Measurements from ENCODE around the gene AIG1. TPM values are rescaled to one million over a fixed set of nuclear protein-coding genes. Genes with fewer than 3 reads are reported as not detected.
"Not testable (repeated sequence)": the region's sequence is repeated elsewhere in the genome, so short reads cannot be mapped to it uniquely, and the experiment has no call there.

AIG1 gene
- 63.6 and 71.0 TPM in 2 replicates for total RNA-seq (2014; rRNA removed; shearing (Covaris generic))

GRCh38 chr6:143060806-143061596 is at the start of gene AIG1:
AIG1 (plus strand) TSS chr6:143060889; CDS start chr6:143060926, 37 bp downstream.
- no peak for DNase-seq (ENCODE audit: low spot score)

DNA sequence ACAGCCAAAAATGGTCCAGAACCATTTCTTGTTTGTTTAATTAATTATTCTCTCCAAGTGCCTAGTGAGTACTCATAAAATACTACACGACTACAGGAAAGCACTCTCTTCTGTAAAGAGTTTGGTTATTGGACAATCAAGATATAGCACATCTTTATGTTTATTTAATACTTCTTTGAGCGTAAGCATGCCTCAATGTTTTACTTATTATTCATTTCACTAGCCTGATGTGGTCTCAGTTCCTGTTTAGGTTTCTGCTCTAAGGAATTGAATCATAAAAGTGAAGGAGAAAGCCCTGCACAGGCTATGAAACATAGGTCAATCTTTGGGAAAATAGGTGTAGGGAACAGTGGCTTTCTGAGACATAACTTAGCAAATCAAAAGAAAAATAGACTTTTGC is 45.9 kb upstream of the AIG1 start:
- DNase-seq (ENCODE audit: low spot score), result no peak

- DNase-seq (ENCODE audit: low spot score), result no peak
Measured at GRCh38 chr6:143015300-143015706, 45.4 kb upstream of the AIG1 start.

GRCh38 chr6:143018955-143019354 is 41.7 kb upstream of the AIG1 start:
- DNase-seq (ENCODE audit: low spot score), result no peak

DNA sequence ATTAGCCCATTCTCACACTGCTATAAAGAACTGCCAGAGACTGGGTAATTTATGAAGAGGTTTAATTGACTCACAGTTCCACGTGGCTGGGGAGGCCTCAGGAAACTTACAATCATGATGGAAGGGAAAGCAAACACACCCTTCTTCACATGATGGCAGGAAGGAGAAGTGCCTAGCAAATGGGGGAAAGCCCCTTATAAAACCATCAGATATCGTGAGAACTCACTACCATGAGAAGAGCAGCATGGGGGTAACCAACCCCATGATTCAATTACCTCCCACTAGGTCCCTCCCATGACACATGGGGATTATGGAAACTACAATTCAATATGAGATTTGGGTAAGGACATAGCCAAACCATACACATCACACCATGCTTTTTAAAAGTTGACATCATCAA is 39.8 kb upstream of the AIG1 start:
- not testable (repeated sequence) for DNase-seq (ENCODE audit: low spot score)

DNA sequence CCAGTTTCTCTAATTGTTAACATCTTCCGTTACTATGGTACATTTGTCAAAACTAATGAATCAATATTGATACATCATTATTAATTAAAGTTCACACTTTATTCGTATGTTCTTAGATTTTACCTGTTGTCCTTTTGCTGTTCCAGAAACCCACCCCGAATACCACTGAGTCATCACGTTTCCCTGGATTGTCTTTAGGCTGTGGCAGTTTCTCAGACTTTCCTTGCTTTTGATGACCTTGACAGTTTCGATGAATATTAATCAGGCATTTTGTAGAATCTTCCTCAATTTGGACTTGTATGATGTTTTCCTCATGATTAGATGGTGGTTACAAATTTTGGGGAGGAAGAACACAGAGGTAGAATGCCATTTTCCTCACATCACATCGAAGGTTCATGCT is 39.1 kb upstream of the AIG1 start:
- DNase-seq (ENCODE audit: low spot score), result no peak

GRCh38 chr6:143022587-143022986 is 38.1 kb upstream of the AIG1 start:
- DNase-seq (ENCODE audit: low spot score), result no peak

GRCh38 chr6:143023695-143024094 is 37.0 kb upstream of the AIG1 start:
- no peak for DNase-seq (ENCODE audit: low spot score)

- DNase-seq (ENCODE audit: low spot score), result no peak
Measured at GRCh38 chr6:143024977-143025376, 35.7 kb upstream of the AIG1 start.

DNA sequence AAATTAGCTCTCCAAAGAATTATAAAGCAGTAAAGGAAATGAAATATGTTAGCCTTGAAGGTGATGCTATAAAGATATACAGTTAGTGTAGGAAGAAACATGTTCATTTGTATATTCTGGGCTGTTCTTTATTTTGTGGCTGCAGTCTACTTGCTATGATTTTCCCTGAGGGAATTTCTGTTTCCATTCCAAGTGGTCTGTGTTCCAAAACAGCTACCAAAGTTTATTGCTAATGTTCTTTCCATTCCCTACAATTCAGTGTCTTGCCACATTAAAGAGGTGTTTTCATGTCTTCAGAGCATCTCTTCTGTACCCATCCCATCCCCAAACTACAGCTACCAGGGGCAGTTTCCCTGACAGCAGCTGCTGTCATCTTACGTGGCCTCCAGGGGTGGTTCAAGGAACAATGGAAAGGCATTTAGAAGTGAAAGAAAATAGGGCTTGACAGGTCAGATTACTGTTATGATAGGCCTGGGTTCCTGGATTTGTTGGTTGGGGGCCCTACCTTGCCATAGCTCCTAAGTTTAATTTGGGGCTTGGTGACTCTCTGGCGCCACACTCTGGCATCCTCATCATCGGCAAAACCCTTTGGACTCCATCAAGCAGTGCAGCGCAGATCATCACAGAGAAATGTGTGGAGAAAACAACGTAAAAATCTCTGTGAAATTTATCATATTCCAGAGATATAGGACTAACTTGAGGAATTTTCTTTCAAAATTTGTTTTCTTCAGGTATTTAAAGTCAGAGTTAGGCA is 33.8 kb upstream of the AIG1 start:
- DNase-seq (ENCODE audit: low spot score), result no peak

DNA sequence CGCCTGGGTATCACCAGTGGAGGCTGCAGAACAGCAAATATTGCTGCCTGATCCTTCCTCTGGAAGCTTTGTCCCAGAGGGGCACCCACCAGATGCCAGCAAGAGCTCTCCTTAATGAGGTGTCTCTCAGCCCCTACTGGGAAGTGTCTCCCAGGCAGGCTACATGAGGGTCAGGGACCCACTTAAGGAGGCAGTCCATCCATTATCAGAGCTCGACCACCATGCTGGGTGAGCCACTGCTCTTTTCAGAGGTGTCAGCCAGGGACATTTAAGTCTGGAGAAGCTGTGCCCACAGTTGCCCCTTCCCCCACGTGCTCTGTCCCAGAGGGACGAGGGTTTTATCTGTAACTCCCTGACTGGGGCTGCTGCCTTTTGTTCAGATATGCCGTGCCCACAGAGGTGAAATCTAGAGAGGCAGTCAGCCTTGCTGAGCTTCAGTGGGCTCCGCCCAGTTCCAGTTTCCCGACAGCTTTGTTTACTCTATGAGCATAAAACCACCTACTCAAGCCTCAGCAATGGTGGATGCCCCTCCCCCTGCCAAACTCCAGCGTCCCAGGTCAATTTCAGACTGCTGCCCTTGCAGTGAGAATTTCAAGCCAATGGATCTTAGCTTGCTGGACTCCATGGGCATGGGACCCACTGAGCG is 25.9 kb upstream of the AIG1 start:
- peak; percentile 19 for DNase-seq (ENCODE audit: low spot score)

GRCh38 chr6:143037470-143037869 is 23.2 kb upstream of the AIG1 start:
- DNase-seq (ENCODE audit: low spot score), result no peak

DNA sequence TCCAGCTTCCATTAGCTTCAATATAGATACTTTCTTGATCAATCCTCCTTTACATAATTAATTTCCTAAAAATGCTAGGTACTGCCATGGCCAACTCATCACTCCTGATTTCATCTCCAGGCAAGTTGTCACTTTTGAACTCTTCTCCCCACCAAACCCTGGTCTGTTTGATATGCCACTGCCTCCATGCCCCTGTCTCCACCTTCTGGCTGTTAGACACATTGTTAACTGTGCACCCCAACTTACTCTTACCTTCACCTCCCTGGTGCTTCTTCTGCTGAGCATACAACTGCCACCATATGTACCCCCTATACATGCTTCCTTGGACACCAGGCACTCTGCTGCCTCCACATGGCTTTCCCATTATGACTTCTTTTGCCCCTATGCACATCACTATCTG is 21.9 kb upstream of the AIG1 start:
- DNase-seq (ENCODE audit: low spot score), result no peak

GRCh38 chr6:143039548-143039947 is 21.1 kb upstream of the AIG1 start:
- no peak for DNase-seq (ENCODE audit: low spot score)

GRCh38 chr6:143040018-143040417 is 20.7 kb upstream of the AIG1 start:
- DNase-seq (ENCODE audit: low spot score), result no peak

GRCh38 chr6:143044345-143044744 is 16.3 kb upstream of the AIG1 start:
- not testable (repeated sequence) for DNase-seq (ENCODE audit: low spot score)

DNA sequence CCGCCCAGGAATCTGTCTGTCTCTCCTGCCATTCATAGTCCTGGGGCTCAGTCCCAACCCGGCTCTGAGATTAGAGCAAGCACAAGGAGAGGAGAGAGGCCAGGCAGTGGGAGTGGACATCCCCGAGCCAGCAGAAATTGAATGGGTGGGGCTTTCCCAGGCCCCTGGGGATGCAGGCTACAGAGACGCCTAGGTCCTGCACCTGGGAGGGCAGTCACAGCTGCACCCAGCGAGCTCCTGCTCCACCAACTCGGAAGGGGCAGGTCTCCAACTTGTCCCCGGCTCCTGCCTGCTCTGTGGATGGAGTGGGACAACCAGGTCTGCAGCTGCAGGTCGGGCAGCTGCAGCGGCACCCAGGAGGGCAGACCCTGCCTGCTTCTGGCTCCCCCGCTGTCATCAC is 11.1 kb upstream of the AIG1 start:
- DNase-seq (ENCODE audit: low spot score), result no peak

GRCh38 chr6:143050509-143050908 is 10.2 kb upstream of the AIG1 start:
- no peak for DNase-seq (ENCODE audit: low spot score)

GRCh38 chr6:143052282-143052681 is 8.4 kb upstream of the AIG1 start:
- DNase-seq (ENCODE audit: low spot score), result no peak

- no peak for DNase-seq (ENCODE audit: low spot score)
Measured at GRCh38 chr6:143053856-143054255, 6.8 kb upstream of the AIG1 start.

- no peak for DNase-seq (ENCODE audit: low spot score)
Measured at GRCh38 chr6:143054329-143054728, 6.4 kb upstream of the AIG1 start.

- DNase-seq (ENCODE audit: low spot score), result no peak
Measured at GRCh38 chr6:143055213-143055612, 5.5 kb upstream of the AIG1 start.

- DNase-seq (ENCODE audit: low spot score), result no peak
Measured at GRCh38 chr6:143055891-143056290, 4.8 kb upstream of the AIG1 start.

Data from H4 (cell line).